Mucosa of stomach (tissue), 1 donor: Measurements from ENCODE around the gene GAREM1.

Source experiments
- H3K27me3 ChIP-seq: one replicate; pipeline ENCODE4 v1.7.0; 2013; ENCODE audit warnings: mild to moderate bottlenecking, low read length; ENCODE audit not compliant: control insufficient read depth, insufficient read depth
- H3K36me3 ChIP-seq: one replicate; pipeline ENCODE4 v1.7.0; 2013; ENCODE audit warnings: low read length; ENCODE audit not compliant: control insufficient read depth, insufficient read depth
- H3K4me1 ChIP-seq: one replicate; pipeline ENCODE4 v1.7.0; 2013; ENCODE audit warnings: mild to moderate bottlenecking, low read length; ENCODE audit not compliant: control insufficient read depth, insufficient read depth
- H3K4me3 ChIP-seq: one replicate; pipeline ENCODE4 v1.7.0; 2013; ENCODE audit warnings: low read length
- H3K9ac ChIP-seq: one replicate; pipeline ENCODE4 v1.7.0; 2013; ENCODE audit warnings: mild to moderate bottlenecking, low read length, moderate library complexity
- H3K9me3 ChIP-seq: one replicate; pipeline ENCODE4 v1.7.0; 2013; ENCODE audit warnings: mild to moderate bottlenecking, low read length, moderate library complexity; ENCODE audit not compliant: control insufficient read depth
- donor health status: Pancreatic carcinoma.

GAREM1 gene

GRCh38 chr18:32328974-32329373 is 141.7 kb downstream of the GAREM1 start:
- no peaks in the 10 kb centered on the region for H3K27me3 ChIP-seq
- no peak overlapping the region for H3K9ac ChIP-seq
- no peaks in the 10 kb centered on the region for H3K36me3 ChIP-seq
- no peak overlapping the region for H3K4me3 ChIP-seq
- peaks cover 6% of the 10 kb centered on the region for H3K4me1 ChIP-seq
- no peaks in the 10 kb centered on the region for H3K9me3 ChIP-seq

GRCh38 chr18:32328379-32328778 is 142.3 kb downstream of the GAREM1 start:
- Histone ChIP-seq H3K27me3 (no peaks in the 10 kb centered on the region), H3K9me3 (no peaks in the 10 kb centered on the region), H3K4me3 (no peak overlapping the region), H3K4me1 (peaks cover 6% of the 10 kb centered on the region), H3K9ac (no peak overlapping the region), H3K36me3 (no peaks in the 10 kb centered on the region)

GRCh38 chr18:32326450-32327308 is 144.0 kb downstream of the GAREM1 start:
- no peaks in the 10 kb centered on the region for H3K9me3 ChIP-seq
- H3K27me3 ChIP-seq = no peaks in the 10 kb centered on the region

GRCh38 chr18:32324181-32324580 is 146.5 kb downstream of the GAREM1 start:
- peaks cover 6% of the 10 kb centered on the region for H3K4me1 ChIP-seq
- H3K4me3 ChIP-seq = no peak overlapping the region
- no peak overlapping the region for H3K9ac ChIP-seq
- H3K27me3 ChIP-seq = no peaks in the 10 kb centered on the region
- H3K9me3 ChIP-seq = no peaks in the 10 kb centered on the region
- no peaks in the 10 kb centered on the region for H3K36me3 ChIP-seq

More at GRCh38 chr18:32326450-32327308, 144.0 kb downstream of the GAREM1 start:
- H3K4me1 ChIP-seq = peaks cover 6% of the 10 kb centered on the region
- H3K9ac ChIP-seq = no peak overlapping the region
- no peak overlapping the region for H3K4me3 ChIP-seq
- no peaks in the 10 kb centered on the region for H3K36me3 ChIP-seq

DNA sequence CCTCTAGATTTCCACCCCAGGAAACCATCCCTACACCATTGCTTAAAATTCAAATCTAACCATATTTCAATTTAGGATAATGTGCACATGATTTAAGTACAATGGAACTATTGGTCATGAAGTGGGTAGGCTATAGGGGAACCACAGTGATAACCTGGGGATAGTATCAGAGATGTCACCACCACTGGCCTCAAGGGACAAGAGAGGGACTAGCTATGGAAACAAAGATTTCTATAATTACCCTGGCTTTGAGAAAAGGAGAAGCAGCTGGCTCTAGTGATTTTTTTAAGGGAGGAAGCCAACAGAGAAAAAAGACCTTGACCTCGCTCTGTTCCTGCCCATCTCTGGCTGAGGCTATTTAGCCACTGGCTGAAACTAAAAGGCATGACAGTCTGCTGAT is 148.9 kb downstream of the GAREM1 start:
- Histone ChIP-seq H3K9me3 (no peaks in the 10 kb centered on the region), H3K4me1 (peaks cover 5% of the 10 kb centered on the region), H3K9ac (no peak overlapping the region)

DNA sequence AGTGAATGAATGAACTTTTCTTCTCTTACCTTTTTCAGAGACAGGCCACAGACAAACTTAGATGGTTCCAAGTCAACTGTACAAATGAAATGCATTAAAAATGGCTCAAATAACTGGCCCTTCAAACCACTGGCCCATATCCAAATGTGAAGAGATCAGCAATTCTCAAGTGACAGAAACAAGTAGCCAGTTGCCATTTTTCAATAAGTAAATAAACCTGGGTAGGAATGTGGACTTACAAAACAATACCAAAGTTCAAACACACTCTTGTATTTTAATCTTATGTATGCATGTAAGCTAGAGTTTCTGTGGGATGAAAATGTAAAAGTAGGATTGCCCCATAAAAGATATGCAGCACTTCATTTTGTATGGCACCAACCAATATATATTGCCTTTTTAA is 151.6 kb downstream of the GAREM1 start:
- Histone ChIP-seq H3K9me3 (no peaks in the 10 kb centered on the region), H3K36me3 (no peaks in the 10 kb centered on the region), H3K9ac (no peak overlapping the region), H3K27me3 (no peaks in the 10 kb centered on the region), H3K4me3 (no peak overlapping the region), H3K4me1 (peaks cover 5% of the 10 kb centered on the region)

More for the DNA sequence above, 148.9 kb downstream of the GAREM1 start:
- H3K27me3 ChIP-seq = no peaks in the 10 kb centered on the region
- H3K36me3 ChIP-seq = no peaks in the 10 kb centered on the region
- H3K4me3 ChIP-seq = no peak overlapping the region

- H3K4me1 ChIP-seq = peaks cover 5% of the 10 kb centered on the region
- H3K9me3 ChIP-seq = no peaks in the 10 kb centered on the region
- no peak overlapping the region for H3K9ac ChIP-seq
- H3K36me3 ChIP-seq = no peaks in the 10 kb centered on the region
- no peak overlapping the region for H3K4me3 ChIP-seq
- no peaks in the 10 kb centered on the region for H3K27me3 ChIP-seq
Observed at GRCh38 chr18:32318581-32318980, 152.1 kb downstream of the GAREM1 start.

- Histone ChIP-seq H3K36me3 (no peaks in the 10 kb centered on the region), H3K4me1 (peaks cover 5% of the 10 kb centered on the region), H3K4me3 (no peak overlapping the region), H3K27me3 (no peaks in the 10 kb centered on the region), H3K9me3 (no peaks in the 10 kb centered on the region), H3K9ac (no peak overlapping the region)
Observed at GRCh38 chr18:32317651-32318050, 153.0 kb downstream of the GAREM1 start.

DNA sequence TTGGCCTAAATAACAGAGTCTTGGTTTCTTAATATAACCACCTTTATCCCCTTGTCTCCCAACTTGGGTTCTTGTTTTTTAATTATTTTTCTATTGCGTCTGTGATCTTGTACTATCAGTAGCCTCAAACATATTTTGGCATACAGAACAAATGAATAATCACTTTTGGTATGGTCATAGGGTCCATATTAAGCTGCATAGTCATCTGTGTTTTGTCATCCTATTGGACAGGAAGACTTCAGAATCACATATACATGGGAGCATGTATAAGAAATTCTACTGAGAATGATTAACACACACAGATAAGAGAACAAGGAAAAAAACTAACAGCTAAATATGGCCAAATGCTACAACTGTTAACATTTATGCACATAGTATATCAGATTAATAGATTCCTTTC is 154.8 kb downstream of the GAREM1 start:
- no peaks in the 10 kb centered on the region for H3K9me3 ChIP-seq
- H3K9ac ChIP-seq = no peak overlapping the region
- peaks cover 5% of the 10 kb centered on the region for H3K4me1 ChIP-seq
- no peak overlapping the region for H3K4me3 ChIP-seq
- H3K27me3 ChIP-seq = no peaks in the 10 kb centered on the region
- no peaks in the 10 kb centered on the region for H3K36me3 ChIP-seq

- no peaks in the 10 kb centered on the region for H3K27me3 ChIP-seq
- no peaks in the 10 kb centered on the region for H3K4me1 ChIP-seq
- no peaks in the 10 kb centered on the region for H3K9me3 ChIP-seq
- H3K36me3 ChIP-seq = no peaks in the 10 kb centered on the region
- no peak overlapping the region for H3K4me3 ChIP-seq
- H3K9ac ChIP-seq = no peak overlapping the region
Observed at GRCh38 chr18:32310774-32311173, 159.9 kb downstream of the GAREM1 start.

DNA sequence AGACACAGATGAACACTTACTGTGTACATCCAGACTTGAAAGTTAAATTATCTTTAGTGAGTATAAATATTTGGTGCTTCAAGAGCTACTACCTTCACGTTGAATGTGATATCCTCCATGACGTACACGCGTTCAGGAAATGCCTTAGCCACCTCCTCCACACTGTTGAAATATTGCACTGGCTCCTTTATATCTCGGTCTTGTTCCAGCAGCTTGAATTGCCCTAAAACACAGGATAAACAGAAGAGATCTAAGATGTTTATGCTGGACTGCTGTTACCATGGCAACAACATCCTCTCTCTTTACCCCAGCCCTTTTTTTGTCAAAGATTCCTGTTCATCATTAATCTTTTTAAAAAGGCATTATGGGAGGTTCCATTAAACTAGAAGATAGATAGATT is 160.6 kb downstream of the GAREM1 start:
- Histone ChIP-seq H3K4me3 (no peak overlapping the region), H3K4me1 (no peaks in the 10 kb centered on the region), H3K9me3 (no peaks in the 10 kb centered on the region), H3K36me3 (no peaks in the 10 kb centered on the region), H3K9ac (no peak overlapping the region), H3K27me3 (no peaks in the 10 kb centered on the region)

DNA sequence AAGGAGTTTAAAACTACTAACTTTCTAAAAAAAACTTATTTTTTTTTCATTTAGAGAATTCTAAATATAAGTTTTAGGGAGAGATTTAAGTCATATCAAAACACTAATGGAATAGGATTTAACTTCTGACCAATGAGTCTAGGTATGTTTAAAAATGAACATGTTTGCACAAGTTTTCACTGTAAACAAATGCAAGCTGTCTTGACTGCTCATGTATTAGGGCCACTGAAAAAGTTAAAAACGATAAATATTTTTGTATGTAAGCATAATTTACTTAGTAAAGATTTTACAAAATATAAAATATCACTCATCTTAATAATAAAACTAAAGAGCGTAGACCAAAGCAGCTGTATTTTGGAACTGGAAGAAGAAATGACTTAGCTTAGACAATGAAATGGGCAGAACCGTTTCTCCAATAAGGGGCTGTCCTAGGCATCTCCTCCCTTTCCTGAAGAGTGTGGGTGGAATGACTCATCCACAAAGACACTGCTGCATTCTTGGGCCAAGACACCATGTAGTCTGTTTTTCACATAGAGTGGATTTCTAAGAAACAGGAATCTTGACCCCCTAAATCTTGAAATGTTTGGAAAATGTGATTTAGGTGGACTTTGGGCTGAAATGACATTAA is 162.1 kb downstream of the GAREM1 start:
- H3K4me3 ChIP-seq = no peak overlapping the region
- H3K9ac ChIP-seq = no peak overlapping the region
- no peaks in the 10 kb centered on the region for H3K27me3 ChIP-seq
- no peaks in the 10 kb centered on the region for H3K36me3 ChIP-seq
- H3K9me3 ChIP-seq = no peaks in the 10 kb centered on the region
- H3K4me1 ChIP-seq = no peaks in the 10 kb centered on the region
